ENCODE results near the gene ELFN2. TPM values are rescaled to one million over a fixed set of nuclear protein-coding genes. Genes with fewer than 3 reads are reported as not detected.

The ELFN2 gene
- total RNA-seq, 1 donor from 2014 or later: 0.82 TPM

- Histone ChIP-seq H3K4me1 (peaks cover 28% of the 10 kb centered on the region), H3K9me3 (ENCODE audit: low read depth) (no peaks in the 10 kb centered on the region), H3K36me3 (no peaks in the 10 kb centered on the region), H4K20me1 (ENCODE audit: low read depth) (no peaks in the 10 kb centered on the region), H3K27me3 (peaks cover 28% of the 10 kb centered on the region), H3F3A (ENCODE audit: low read depth) (peaks cover 32% of the 10 kb centered on the region), H3K27ac (no peak overlapping the region), H3K4me3 (peak overlapping the region; percentile 36), H3K79me2 (ENCODE audit: low read depth) (no peaks in the 10 kb centered on the region), H3K9ac (no peak overlapping the region), H2AFZ (replicated peaks) (no peak overlapping the region), H3K4me2 (peak overlapping the region; percentile 81)
- Mint-ChIP-seq H3K4me1 (peaks cover 43% of the 10 kb centered on the region), H3K36me3 (no peaks in the 10 kb centered on the region), H3K9me3 (no peaks in the 10 kb centered on the region), H3K27me3 (ENCODE audit: insufficient read depth, low read depth) (peaks cover 49% of the 10 kb centered on the region), H3K4me3 (peak overlapping the region; percentile 49), H3K27ac (no peak overlapping the region)
- TF ChIP-seq EZH2 (IDR thresholded peaks at IDR 0.05) (peak; percentile 42), CTCF (IDR thresholded peaks at IDR 0.05) (peak; percentile 45), EZH2phosphoT487 (IDR thresholded peaks at IDR 0.05) (peak; percentile 46)
- peak; percentile 78 for DNase-seq (ENCODE audit: low spot score)
Measured at GRCh38 chr22:37334859-37335805, 92.1 kb downstream of the ELFN2 start.

- H3K79me2 ChIP-seq (ENCODE audit: low read depth): no peaks in the 10 kb centered on the region
Measured at GRCh38 chr22:37334461-37334858, 92.8 kb downstream of the ELFN2 start.

GRCh38 chr22:37333724-37334460 is 93.4 kb downstream of the ELFN2 start:
- Mint-ChIP-seq H3K36me3 (no peaks in the 10 kb centered on the region), H3K27me3 (ENCODE audit: insufficient read depth, low read depth) (peaks cover 51% of the 10 kb centered on the region), H3K4me3 (peak overlapping the region; percentile 60), H3K27ac (no peak overlapping the region), H3K4me1 (peaks cover 52% of the 10 kb centered on the region), H3K9me3 (no peaks in the 10 kb centered on the region)
- Histone ChIP-seq H3K27me3 (peaks cover 27% of the 10 kb centered on the region), H3K4me1 (peaks cover 27% of the 10 kb centered on the region), H3K79me2 (ENCODE audit: low read depth) (no peaks in the 10 kb centered on the region), H3K9ac (no peak overlapping the region), H3K4me2 (peak overlapping the region; percentile 81), H2AFZ (replicated peaks) (no peak overlapping the region), H4K20me1 (ENCODE audit: low read depth) (no peaks in the 10 kb centered on the region), H3K27ac (no peak overlapping the region), H3K36me3 (no peaks in the 10 kb centered on the region), H3K9me3 (ENCODE audit: low read depth) (no peaks in the 10 kb centered on the region), H3K4me3 (peak overlapping the region; percentile 36), H3F3A (ENCODE audit: low read depth) (peaks cover 26% of the 10 kb centered on the region)
- DNase-seq (ENCODE audit: low spot score): no peak
- TF ChIP-seq CTCF (IDR thresholded peaks at IDR 0.05) (no peak), EZH2phosphoT487 (IDR thresholded peaks at IDR 0.05) (no peak), EZH2 (IDR thresholded peaks at IDR 0.05) (no peak)

More at GRCh38 chr22:37334461-37334858, 92.8 kb downstream of the ELFN2 start:
- Mint-ChIP-seq H3K36me3 (no peaks in the 10 kb centered on the region), H3K27me3 (ENCODE audit: insufficient read depth, low read depth) (peaks cover 47% of the 10 kb centered on the region), H3K4me3 (peak overlapping the region; percentile 60), H3K4me1 (peaks cover 47% of the 10 kb centered on the region), H3K9me3 (no peaks in the 10 kb centered on the region), H3K27ac (no peak overlapping the region)
- no peaks in the 10 kb centered on the region for H3K36me3 ChIP-seq
- H4K20me1 ChIP-seq (ENCODE audit: low read depth): no peaks in the 10 kb centered on the region
- H3K27me3 ChIP-seq: peaks cover 27% of the 10 kb centered on the region
- no peaks in the 10 kb centered on the region for H3K9me3 ChIP-seq (ENCODE audit: low read depth)
- H2AFZ ChIP-seq (replicated peaks): no peak overlapping the region
- TF ChIP-seq CTCF (IDR thresholded peaks at IDR 0.05): no peak
- TF ChIP-seq EZH2phosphoT487 (IDR thresholded peaks at IDR 0.05): no peak
- TF ChIP-seq EZH2 (IDR thresholded peaks at IDR 0.05): peak; percentile 50
- DNase-seq (ENCODE audit: low spot score): peak; percentile 76
- H3K27ac ChIP-seq: no peak overlapping the region
- H3K4me2 ChIP-seq: peak overlapping the region; percentile 81
- H3F3A ChIP-seq (ENCODE audit: low read depth): peaks cover 26% of the 10 kb centered on the region
- peaks cover 27% of the 10 kb centered on the region for H3K4me1 ChIP-seq
- H3K4me3 ChIP-seq: peak overlapping the region; percentile 36
- H3K9ac ChIP-seq: no peak overlapping the region

Data from neural progenitor cell (in vitro differentiated cells).